Measurements from ENCODE around the gene GGA1. TPM values are rescaled to one million over a fixed set of nuclear protein-coding genes. Genes with fewer than 3 reads are reported as not detected.

The GGA1 gene
- total and polyA plus RNA-seq, 3 experiments from 2014 or later, result 34.9 to 74.3 (median 69.1) TPM

GRCh38 chr22:37563153-37564081 lies 45.2 kb upstream of the GGA1 start:
- H3K9me3 Mint-ChIP-seq, result no peaks in the 10 kb centered on the region
- H3K27ac Mint-ChIP-seq, result no peak overlapping the region
- Histone ChIP-seq H3K4me3 (ENCODE audit: low read length) (no peak overlapping the region), H3K9me3 (ENCODE audit: low read length) (no peaks in the 10 kb centered on the region), H3K27ac (ENCODE audit: low read depth, low read length) (no peak overlapping the region), H3K27me3 (ENCODE audit: insufficient read depth, low read length, poor library complexity, severe bottlenecking) (peaks cover 26% of the 10 kb centered on the region), H3K36me3 (ENCODE audit: insufficient read depth, low read length) (no peaks in the 10 kb centered on the region), H3K4me1 (ENCODE audit: insufficient read depth, low read length) (peaks cover 40% of the 10 kb centered on the region)
- peaks cover 26 to 46% (median 27%) of the 10 kb centered on the region in 3 donors for H3K4me1 Mint-ChIP-seq
- CTCF ChIA-PET, result interaction anchor here (1.2 to 10.4 kb wide), 7 partner anchors 18 to 91 kb away, joined by 3 to 315 read pairs (median 7); no protein-coding TSS in a partner anchor
- no peaks in the 10 kb centered on the region for H3K36me3 Mint-ChIP-seq
- peaks cover 40 to 50% of the 10 kb centered on the region in 2 donors for H3K27me3 Mint-ChIP-seq
- DNase-seq, result no peak
- POLR2A ChIA-PET, result no interaction called here
- no peak overlapping the region for H3K4me3 Mint-ChIP-seq

GRCh38 chr22:37564111-37564711 lies 44.4 kb upstream of the GGA1 start:
- Histone ChIP-seq H3K9me3 (ENCODE audit: low read length) (no peaks in the 10 kb centered on the region), H3K36me3 (ENCODE audit: insufficient read depth, low read length) (no peaks in the 10 kb centered on the region), H3K27me3 (ENCODE audit: insufficient read depth, low read length, poor library complexity, severe bottlenecking) (peaks cover 26% of the 10 kb centered on the region), H3K4me1 (ENCODE audit: insufficient read depth, low read length) (peaks cover 40% of the 10 kb centered on the region), H3K4me3 (ENCODE audit: low read length) (no peak overlapping the region), H3K27ac (ENCODE audit: low read depth, low read length) (no peak overlapping the region)
- ChIA-PET POLR2A (no interaction called here), CTCF (interaction anchor here (1.2 to 10.4 kb wide), 6 partner anchors 19 to 92 kb away, joined by 3 to 315 read pairs (median 14); no protein-coding TSS in a partner anchor)
- peaks cover 26 to 46% (median 27%) of the 10 kb centered on the region in 3 donors for H3K4me1 Mint-ChIP-seq
- no peaks in the 10 kb centered on the region for H3K36me3 Mint-ChIP-seq
- H3K27ac Mint-ChIP-seq, result no peak overlapping the region
- no peak overlapping the region for H3K4me3 Mint-ChIP-seq
- H3K27me3 Mint-ChIP-seq, result peaks cover 40 to 46% of the 10 kb centered on the region in 2 donors
- DNase-seq, result no peak
- no peaks in the 10 kb centered on the region for H3K9me3 Mint-ChIP-seq

GRCh38 chr22:37565830-37566229 lies 42.8 kb upstream of the GGA1 start:
- Histone ChIP-seq H3K27ac (ENCODE audit: low read depth, low read length) (no peak overlapping the region), H3K4me3 (ENCODE audit: low read length) (no peak overlapping the region), H3K27me3 (ENCODE audit: insufficient read depth, low read length, poor library complexity, severe bottlenecking) (peaks cover 24% of the 10 kb centered on the region), H3K9me3 (ENCODE audit: low read length) (no peaks in the 10 kb centered on the region), H3K4me1 (ENCODE audit: insufficient read depth, low read length) (peaks cover 39% of the 10 kb centered on the region), H3K36me3 (ENCODE audit: insufficient read depth, low read length) (no peaks in the 10 kb centered on the region)
- H3K4me3 Mint-ChIP-seq, result peak overlapping the region in 4 of 7 donors; percentile 5 to 74 (median 50)
- no peak for DNase-seq
- POLR2A ChIA-PET, result interaction anchor here (0.9 to 1.1 kb wide), 2 partner anchors 11 to 24 kb away, joined by 3 to 8 read pairs; no protein-coding TSS in a partner anchor
- CTCF ChIA-PET, result interaction anchor here (1.4 to 10.4 kb wide), 9 partner anchors 9 to 301 kb away, joined by 3 to 315 read pairs (median 17); partner anchors contain the start of gene LGALS2
- H3K4me1 Mint-ChIP-seq, result peaks cover 26 to 41% (median 27%) of the 10 kb centered on the region in 3 donors
- H3K36me3 Mint-ChIP-seq, result no peaks in the 10 kb centered on the region
- peak overlapping the region in 2 of 8 donors; percentile 35 to 64 for H3K27ac Mint-ChIP-seq
- H3K9me3 Mint-ChIP-seq, result no peaks in the 10 kb centered on the region
- peaks cover 33 to 41% of the 10 kb centered on the region in 2 donors for H3K27me3 Mint-ChIP-seq

- ChIA-PET POLR2A (interaction anchor here (0.9 to 1.3 kb wide), 3 partner anchors 10 to 82 kb away, joined by 3 to 8 read pairs (median 3); no protein-coding TSS in a partner anchor), CTCF (interaction anchor here (0.9 to 10.4 kb wide), 22 partner anchors 9 to 515 kb away, joined by 3 to 315 read pairs (median 6); partner anchors contain the start of genes CARD10, KCTD17 and LGALS2)
- Mint-ChIP-seq H3K9me3 (no peaks in the 10 kb centered on the region), H3K27ac (peak overlapping the region in 1 of 8 donors; percentile 34), H3K4me3 (peak overlapping the region in 6 of 7 donors; percentile 40 to 75 (median 67)), H3K27me3 (peaks cover 32 to 37% of the 10 kb centered on the region in 2 donors), H3K4me1 (peaks cover 24 to 37% (median 27%) of the 10 kb centered on the region in 3 donors), H3K36me3 (no peaks in the 10 kb centered on the region)
- DNase-seq, result peak; percentile 32 to 57 (median 52)
- Histone ChIP-seq H3K9me3 (ENCODE audit: low read length) (no peaks in the 10 kb centered on the region), H3K4me3 (ENCODE audit: low read length) (peak overlapping the region; percentile 28), H3K27ac (ENCODE audit: low read depth, low read length) (no peak overlapping the region), H3K27me3 (ENCODE audit: insufficient read depth, low read length, poor library complexity, severe bottlenecking) (peaks cover 19% of the 10 kb centered on the region), H3K36me3 (ENCODE audit: insufficient read depth, low read length) (no peaks in the 10 kb centered on the region), H3K4me1 (ENCODE audit: insufficient read depth, low read length) (peaks cover 33% of the 10 kb centered on the region)
Measured at GRCh38 chr22:37566329-37566837, 42.3 kb upstream of the GGA1 start.

- Mint-ChIP-seq H3K36me3 (no peaks in the 10 kb centered on the region), H3K9me3 (no peaks in the 10 kb centered on the region), H3K27me3 (peaks cover 28 to 32% of the 10 kb centered on the region in 2 donors), H3K4me1 (peaks cover 19 to 29% (median 20%) of the 10 kb centered on the region in 3 donors), H3K27ac (peak overlapping the region in 6 of 8 donors; percentile 37 to 84 (median 78)), H3K4me3 (peak overlapping the region; percentile 55 to 88 (median 75))
- DNase-seq, result peak; percentile 82 to 92 (median 88)
- CTCF ChIA-PET, result interaction anchor here (0.6 to 10.4 kb wide), 37 partner anchors 8 to 515 kb away, joined by 3 to 315 read pairs (median 4); partner anchors contain the start of genes CARD10, KCTD17, LGALS2 and MFNG
- Histone ChIP-seq H3K27me3 (ENCODE audit: insufficient read depth, low read length, poor library complexity, severe bottlenecking) (peaks cover 11% of the 10 kb centered on the region), H3K4me1 (ENCODE audit: insufficient read depth, low read length) (peaks cover 26% of the 10 kb centered on the region), H3K4me3 (ENCODE audit: low read length) (peak overlapping the region; percentile 28), H3K27ac (ENCODE audit: low read depth, low read length) (no peak overlapping the region), H3K9me3 (ENCODE audit: low read length) (no peaks in the 10 kb centered on the region), H3K36me3 (ENCODE audit: insufficient read depth, low read length) (no peaks in the 10 kb centered on the region)
- POLR2A ChIA-PET, result interaction anchor here (0.9 to 1.3 kb wide), 7 partner anchors 10 to 374 kb away, joined by 3 to 8 read pairs (median 3); no protein-coding TSS in a partner anchor
Measured at GRCh38 chr22:37566903-37567798, 41.5 kb upstream of the GGA1 start.

GRCh38 chr22:37568012-37568411 lies 40.6 kb upstream of the GGA1 start:
- Histone ChIP-seq H3K27me3 (ENCODE audit: insufficient read depth, low read length, poor library complexity, severe bottlenecking) (peaks cover 3% of the 10 kb centered on the region), H3K4me1 (ENCODE audit: insufficient read depth, low read length) (peaks cover 22% of the 10 kb centered on the region), H3K36me3 (ENCODE audit: insufficient read depth, low read length) (no peaks in the 10 kb centered on the region), H3K27ac (ENCODE audit: low read depth, low read length) (no peak overlapping the region), H3K9me3 (ENCODE audit: low read length) (no peaks in the 10 kb centered on the region), H3K4me3 (ENCODE audit: low read length) (no peak overlapping the region)
- POLR2A ChIA-PET, result interaction anchor here (0.5 kb wide), 1 partner anchor 40 kb away, joined by 3 read pairs; no protein-coding TSS in a partner anchor
- CTCF ChIA-PET, result interaction anchor here (0.6 to 10.4 kb wide), 19 partner anchors 10 to 303 kb away, joined by 3 to 315 read pairs (median 7); partner anchors contain the start of genes LGALS2 and MFNG
- no peak for DNase-seq
- H3K27me3 Mint-ChIP-seq, result peaks cover 23 to 24% of the 10 kb centered on the region in 2 donors
- no peaks in the 10 kb centered on the region for H3K9me3 Mint-ChIP-seq
- peaks cover 17 to 25% (median 17%) of the 10 kb centered on the region in 3 donors for H3K4me1 Mint-ChIP-seq
- peak overlapping the region in 1 of 7 donors; percentile 32 for H3K4me3 Mint-ChIP-seq
- H3K27ac Mint-ChIP-seq, result no peak overlapping the region
- no peaks in the 10 kb centered on the region for H3K36me3 Mint-ChIP-seq
